Suprapubic skin (tissue), 4 donors: ENCODE results near the gene AGAP6. TPM values are rescaled to one million over a fixed set of nuclear protein-coding genes. Genes with fewer than 3 reads are reported as not detected.
"Not testable (repeated sequence)": the region's sequence is repeated elsewhere in the genome, so short reads cannot be mapped to it uniquely, and the experiment has no call there.

Source experiments
- DNase-seq, 2 donors: peaks; one replicate each; pipeline ENCODE4 v3.0.0-alpha.2; 2019; ENCODE audit warnings: low spot score in 2 of 2
- H3K27ac ChIP-seq: fragments of 200-600 bp; sonication (generic); one replicate; pipeline ENCODE4 v1.5.1; 2019
- H3K27me3 ChIP-seq: fragments of 200-600 bp; sonication (generic); one replicate; pipeline ENCODE4 v1.5.1; 2019
- H3K36me3 ChIP-seq: fragments of 200-600 bp; sonication (generic); one replicate; pipeline ENCODE4 v1.5.1; 2019
- H3K4me1 ChIP-seq: fragments of 200-600 bp; sonication (generic); one replicate; pipeline ENCODE4 v1.5.1; 2019
- H3K4me3 ChIP-seq: fragments of 200-600 bp; sonication (generic); one replicate; pipeline ENCODE4 v1.5.1; 2019; ENCODE audit warnings: mild to moderate bottlenecking
- H3K9me3 ChIP-seq: fragments of 200-600 bp; sonication (generic); one replicate; pipeline ENCODE4 v1.5.1; 2019
- POLR2A ChIP-seq, 2 donors: fragments of 450-650 bp; IDR thresholded peaks; one replicate each; pipeline ENCODE4 v1.6.1; 2017; ENCODE audit warnings: antibody characterized with exemption in 2 of 2, mild to moderate bottlenecking in 2 of 2, moderate library complexity in 2 of 2
- POLR2AphosphoS5 ChIP-seq, 3 donors: sonication (generic); formaldehyde crosslinking; IDR thresholded peaks; one replicate each; pipeline ENCODE4 v1.6.1; 2017; ENCODE audit warnings: antibody characterized with exemption in 3 of 3
- WGBS: methylation state at CpG from one replicate; pipeline ENCODE4 v1.1.5; 2018; 5-methylcytosine and 5-hydroxymethylcytosine counted together
- total RNA-seq, 4 donors: library from RNA; depleted of rRNA; stranded (reverse); fragments of >200 nt; gene quantifications; one replicate each; pipeline ENCODE4 v1.1.0, GENCODE V29; 2016

Gene AGAP6
- total RNA-seq: 10 to 100 TPM in 3 of 4 donors, 1 to 10 TPM in 1; 8.1 to 43.4 (median 13.8) TPM

GRCh38 chr10:49988376-49988775 is at the start of gene AGAP6:
AGAP6 (plus strand) TSS chr10:49988406; CDS start chr10:49988716, 310 bp downstream.
- 96% methylated on average over 5 of the region's 18 CpGs for WGBS

GRCh38 chr10:49941447-49942338 is 46.5 kb upstream of the AGAP6 start, which contains the start of the genes PARG and TIMM23B:
PARG (minus strand) TSS chr10:49942027; CDS start chr10:49941725, 302 bp downstream.
TIMM23B (plus strand) TSS chr10:49942053; CDS start chr10:49942195, 142 bp downstream.
- under 1% methylated on average over 65 of the region's 81 CpGs for WGBS
- H3K27me3 ChIP-seq, H3K36me3 ChIP-seq, H3K9me3 ChIP-seq: not testable (repeated sequence)
- peak within 1 kb of the TSS; percentile 86 for H3K27ac ChIP-seq
- TF ChIP-seq POLR2AphosphoS5 (IDR thresholded peaks at IDR 0.05) (peak in 1 of 3 donors; percentile 13), POLR2A (IDR thresholded peaks at IDR 0.05) (peak in 1 of 2 donors; percentile 49)
- peak; percentile 84 to 88 for DNase-seq
- H3K4me1 ChIP-seq: peaks cover 26% of the 10 kb centered on the region
- H3K4me3 ChIP-seq: peak within 1 kb of the TSS; percentile 96

More at GRCh38 chr10:49988376-49988775, at the start of gene AGAP6:
- not testable (repeated sequence) for H3K27me3 ChIP-seq, H3K27ac ChIP-seq, H3K9me3 ChIP-seq, H3K36me3 ChIP-seq, H3K4me3 ChIP-seq, H3K4me1 ChIP-seq, DNase-seq

GRCh38 chr10:49942339-49942705 is 45.9 kb upstream of the AGAP6 start:
- not testable (repeated sequence) for H3K36me3 ChIP-seq, DNase-seq, H3K9me3 ChIP-seq, H3K27me3 ChIP-seq
- Histone ChIP-seq H3K27ac (peak overlapping the region; percentile 86), H3K4me3 (peak overlapping the region; percentile 96), H3K4me1 (peaks cover 26% of the 10 kb centered on the region)
- WGBS: 0% methylated on average over 12 of the region's 12 CpGs

- not testable (repeated sequence) for H3K27me3 ChIP-seq, H3K27ac ChIP-seq, H3K4me3 ChIP-seq, DNase-seq, H3K9me3 ChIP-seq
- peaks cover 16% of the 10 kb centered on the region for H3K36me3 ChIP-seq
- 85% methylated on average over 2 of the region's 2 CpGs for WGBS
- H3K4me1 ChIP-seq: peaks cover 26% of the 10 kb centered on the region
Measured at GRCh38 chr10:49943607-49944006, 44.6 kb upstream of the AGAP6 start.

GRCh38 chr10:49948142-49948541 is 40.1 kb upstream of the AGAP6 start:
- H3K4me1 ChIP-seq, H3K27me3 ChIP-seq, H3K4me3 ChIP-seq, DNase-seq, H3K27ac ChIP-seq, H3K9me3 ChIP-seq: not testable (repeated sequence)
- H3K36me3 ChIP-seq: peaks cover 22% of the 10 kb centered on the region
- WGBS: 97% methylated on average over 1 of the region's 2 CpGs

- peaks cover 22% of the 10 kb centered on the region for H3K36me3 ChIP-seq
- H3K27ac ChIP-seq, H3K9me3 ChIP-seq, DNase-seq, H3K4me1 ChIP-seq, H3K27me3 ChIP-seq, H3K4me3 ChIP-seq: not testable (repeated sequence)
- WGBS: 96% methylated on average over 2 of the region's 2 CpGs
Measured at GRCh38 chr10:49948737-49949136, 39.5 kb upstream of the AGAP6 start.

GRCh38 chr10:49952006-49952405 is 36.2 kb upstream of the AGAP6 start:
- not testable (repeated sequence) for H3K27me3 ChIP-seq, H3K9me3 ChIP-seq, H3K4me1 ChIP-seq, DNase-seq, H3K27ac ChIP-seq, H3K4me3 ChIP-seq
- WGBS: 89% methylated on average over 3 of the region's 3 CpGs
- H3K36me3 ChIP-seq: peaks cover 29% of the 10 kb centered on the region

- not testable (repeated sequence) for H3K27ac ChIP-seq, H3K4me3 ChIP-seq, DNase-seq, H3K4me1 ChIP-seq, H3K27me3 ChIP-seq, H3K9me3 ChIP-seq
- 94% methylated on average over 2 of the region's 3 CpGs for WGBS
- H3K36me3 ChIP-seq: peaks cover 25% of the 10 kb centered on the region
Measured at GRCh38 chr10:49953122-49953521, 35.1 kb upstream of the AGAP6 start.

- not testable (repeated sequence) for DNase-seq, H3K36me3 ChIP-seq, H3K27ac ChIP-seq, H3K27me3 ChIP-seq, H3K4me1 ChIP-seq, H3K9me3 ChIP-seq, H3K4me3 ChIP-seq
- 93% methylated on average over 14 of the region's 37 CpGs for WGBS
Measured at GRCh38 chr10:49970331-49970857, 17.8 kb upstream of the AGAP6 start.

- not testable (repeated sequence) for H3K9me3 ChIP-seq, H3K4me1 ChIP-seq, H3K36me3 ChIP-seq, H3K4me3 ChIP-seq, H3K27ac ChIP-seq, H3K27me3 ChIP-seq, DNase-seq
- WGBS: 69% methylated on average over 2 of the region's 2 CpGs
Measured at GRCh38 chr10:49971466-49971865, 16.7 kb upstream of the AGAP6 start.

- not testable (repeated sequence) for H3K27me3 ChIP-seq, H3K4me1 ChIP-seq, H3K27ac ChIP-seq, DNase-seq, H3K4me3 ChIP-seq, H3K9me3 ChIP-seq, H3K36me3 ChIP-seq
- 96% methylated on average over 2 of the region's 3 CpGs for WGBS
Measured at GRCh38 chr10:49972094-49972493, 16.1 kb upstream of the AGAP6 start.

- DNase-seq, H3K36me3 ChIP-seq, H3K9me3 ChIP-seq, H3K4me3 ChIP-seq, H3K27me3 ChIP-seq, H3K27ac ChIP-seq, H3K4me1 ChIP-seq: not testable (repeated sequence)
- 97% methylated on average over 3 of the region's 3 CpGs for WGBS
Measured at GRCh38 chr10:49977756-49978155, 10.4 kb upstream of the AGAP6 start.

GRCh38 chr10:49987207-49987606 is 999 bp upstream of the AGAP6 start:
- not testable (repeated sequence) for H3K27me3 ChIP-seq, H3K4me1 ChIP-seq, H3K36me3 ChIP-seq, H3K4me3 ChIP-seq, H3K9me3 ChIP-seq, DNase-seq, H3K27ac ChIP-seq
- WGBS: 88% methylated on average over 3 of the region's 3 CpGs

- not testable (repeated sequence) for DNase-seq
Measured at GRCh38 chr10:49995321-49995720, 7.1 kb downstream of the AGAP6 start.

More at GRCh38 chr10:49995321-49995720, 7.1 kb downstream of the AGAP6 start:
- 64% methylated on average over 5 of the region's 5 CpGs for WGBS
- not testable (repeated sequence) for H3K27ac ChIP-seq, H3K36me3 ChIP-seq, H3K4me3 ChIP-seq, H3K27me3 ChIP-seq, H3K4me1 ChIP-seq, H3K9me3 ChIP-seq
